VCaP (cell line): ENCODE data around the gene RALB.

ENCODE experiments used
- H3K27ac ChIP-seq: fragments of 450-650 bp; 2 replicates; pipeline ENCODE4 v1.5.1; 2017
- TF ChIP-seq, protein P1 (sequence below): fragments of 450-650 bp; conservative IDR thresholded peaks from 2 replicates; pipeline ENCODE4 v1.5.1; 2017; ENCODE audit warnings: mild to moderate bottlenecking, moderate library complexity

Gene RALB

DNA sequence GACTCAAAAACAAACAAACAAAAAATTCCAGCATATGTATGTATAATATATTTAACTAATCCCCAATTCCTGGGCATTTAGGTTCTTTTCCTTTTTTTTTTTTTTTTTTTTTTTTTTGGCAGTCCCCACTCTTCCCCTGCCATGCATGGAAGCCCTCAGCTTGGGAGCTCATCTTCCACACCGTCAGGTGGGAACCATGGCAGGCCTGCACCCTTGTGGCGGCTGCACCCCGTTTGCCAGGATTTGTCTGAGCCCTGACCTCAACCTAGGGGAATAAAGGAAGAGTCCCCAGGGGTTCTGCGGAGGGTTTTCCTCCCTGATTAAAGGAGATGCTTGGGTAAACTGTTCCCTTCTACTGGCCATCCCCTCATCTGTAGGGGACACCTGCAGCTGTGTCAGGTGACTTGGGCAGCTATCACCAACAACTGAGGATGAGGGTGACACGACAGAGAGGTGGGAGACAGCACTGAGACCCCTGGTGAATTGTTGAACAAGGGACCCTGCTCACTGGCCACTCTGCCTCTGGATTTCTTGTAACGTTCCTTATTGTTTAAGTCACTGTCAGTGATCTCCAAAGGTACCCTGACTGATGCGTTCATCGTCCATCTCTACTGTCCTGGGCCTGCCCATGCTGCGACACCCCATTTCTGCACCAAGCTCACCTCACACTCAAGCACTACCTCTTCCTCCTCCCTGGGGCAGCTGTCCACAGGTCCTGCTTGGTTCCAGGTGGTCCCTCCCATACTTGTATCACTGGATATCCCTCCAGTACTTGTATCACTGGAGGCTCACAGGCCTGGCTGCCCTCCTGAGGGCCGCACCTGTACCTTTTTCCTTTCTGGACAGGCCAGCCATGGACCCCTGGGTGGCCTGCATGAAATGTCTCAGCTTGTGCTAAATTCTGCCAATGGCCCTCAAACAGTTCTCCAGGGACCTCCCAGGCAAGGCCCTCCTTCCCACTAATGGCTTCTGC lies 44.0 kb upstream of the RALB start:
- TF ChIP-seq, protein P1, sequence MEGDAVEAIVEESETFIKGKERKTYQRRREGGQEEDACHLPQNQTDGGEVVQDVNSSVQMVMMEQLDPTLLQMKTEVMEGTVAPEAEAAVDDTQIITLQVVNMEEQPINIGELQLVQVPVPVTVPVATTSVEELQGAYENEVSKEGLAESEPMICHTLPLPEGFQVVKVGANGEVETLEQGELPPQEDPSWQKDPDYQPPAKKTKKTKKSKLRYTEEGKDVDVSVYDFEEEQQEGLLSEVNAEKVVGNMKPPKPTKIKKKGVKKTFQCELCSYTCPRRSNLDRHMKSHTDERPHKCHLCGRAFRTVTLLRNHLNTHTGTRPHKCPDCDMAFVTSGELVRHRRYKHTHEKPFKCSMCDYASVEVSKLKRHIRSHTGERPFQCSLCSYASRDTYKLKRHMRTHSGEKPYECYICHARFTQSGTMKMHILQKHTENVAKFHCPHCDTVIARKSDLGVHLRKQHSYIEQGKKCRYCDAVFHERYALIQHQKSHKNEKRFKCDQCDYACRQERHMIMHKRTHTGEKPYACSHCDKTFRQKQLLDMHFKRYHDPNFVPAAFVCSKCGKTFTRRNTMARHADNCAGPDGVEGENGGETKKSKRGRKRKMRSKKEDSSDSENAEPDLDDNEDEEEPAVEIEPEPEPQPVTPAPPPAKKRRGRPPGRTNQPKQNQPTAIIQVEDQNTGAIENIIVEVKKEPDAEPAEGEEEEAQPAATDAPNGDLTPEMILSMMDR, result no peak

GRCh38 chr2:120209427-120210269 lies 43.0 kb upstream of the RALB start:
- TF ChIP-seq, protein P1, result no peak
- H3K27ac ChIP-seq, result no peak overlapping the region

More for the DNA sequence above, 44.0 kb upstream of the RALB start:
- H3K27ac ChIP-seq, result no peak overlapping the region

- TF ChIP-seq, protein P1, result no peak
- H3K27ac ChIP-seq, result no peak overlapping the region
Observed at GRCh38 chr2:120210270-120210693, 42.4 kb upstream of the RALB start.

DNA sequence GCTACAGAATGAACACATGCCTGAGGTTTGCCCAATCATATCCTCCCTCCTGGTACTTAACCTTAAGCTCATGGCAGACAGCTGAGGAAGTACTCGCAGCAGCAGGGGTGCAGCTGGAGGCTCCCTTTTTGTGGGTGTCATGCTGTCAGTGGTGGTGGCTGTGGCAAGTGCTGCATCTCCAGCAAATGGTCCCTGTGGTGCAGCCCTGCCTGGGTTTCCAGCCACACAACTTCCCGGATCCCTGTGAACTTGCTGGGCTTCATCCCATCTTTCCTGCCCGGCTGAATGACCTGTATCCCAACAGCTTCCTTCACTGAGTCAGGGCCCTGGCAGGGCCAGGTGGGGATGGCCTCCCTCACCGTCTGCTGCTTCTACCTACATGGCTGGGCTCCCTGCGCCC lies 34.5 kb upstream of the RALB start:
- TF ChIP-seq, protein P1, result no peak
- no peak overlapping the region for H3K27ac ChIP-seq

GRCh38 chr2:120219291-120219690 lies 33.4 kb upstream of the RALB start:
- TF ChIP-seq, protein P1, result no peak
- no peak overlapping the region for H3K27ac ChIP-seq

DNA sequence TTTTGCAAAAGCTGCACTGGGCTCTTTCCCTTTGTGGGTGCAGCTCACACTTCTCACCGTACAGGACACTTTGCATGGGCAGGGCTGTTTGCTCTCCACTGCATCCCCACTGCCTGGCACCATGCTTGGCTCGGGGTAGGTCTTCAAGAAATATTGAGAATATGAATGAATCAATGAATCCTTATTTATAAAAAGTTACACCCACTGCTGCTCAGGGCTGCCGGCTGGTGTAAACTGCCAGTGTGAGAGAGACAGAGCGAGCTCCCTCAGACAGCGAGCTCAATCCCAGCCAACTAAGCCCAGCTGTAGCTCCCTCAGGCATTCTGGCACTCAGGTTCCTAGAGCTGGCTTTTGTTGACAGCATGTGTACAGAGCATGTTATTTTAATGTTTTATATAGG lies 32.9 kb upstream of the RALB start:
- H3K27ac ChIP-seq, result no peak overlapping the region
- TF ChIP-seq, protein P1, result no peak

GRCh38 chr2:120220756-120221155 lies 31.9 kb upstream of the RALB start:
- H3K27ac ChIP-seq, result no peak overlapping the region
- TF ChIP-seq, protein P1, result no peak
